Activated CD4-positive, alpha-beta T cell treated with anti-CD3 and anti-CD28 coated beads for 36 hours (primary cell): Measurements from ENCODE around the gene C19orf25. TPM values are rescaled to one million over a fixed set of nuclear protein-coding genes. Genes with fewer than 3 reads are reported as not detected.

Experiments
- ATAC-seq: fragments of 200-7000 bp; cut with Tn5 transposase; one replicate; pipeline ENCODE4 v1.10.0; 2021; ENCODE audit warnings: mild to moderate bottlenecking, moderate library complexity
- CTCF ChIA-PET: fragments of 350-600 bp; sonication (Branson Sonifier 250); formaldehyde crosslinking; loops from one replicate; lab custom pipeline; 2021; ENCODE audit warnings: antibody characterized with exemption; lab: Charles Lee
- POLR2A ChIA-PET: fragments of 350-600 bp; sonication (Branson Sonifier 250); formaldehyde crosslinking; loops from one replicate; lab custom pipeline; 2021; ENCODE audit warnings: antibody characterized with exemption, inconsistent platforms; lab: Charles Lee
- DNase-seq: peaks from one replicate; pipeline ENCODE4 v3.0.0-alpha.2; 2020
- H3K27ac Mint-ChIP-seq: one replicate; pipeline ENCODE4 v1.8.0; 2021; ENCODE audit warnings: mixed read lengths
- H3K27me3 Mint-ChIP-seq: one replicate; pipeline ENCODE4 v1.8.0; 2021; ENCODE audit warnings: mixed read lengths
- H3K36me3 Mint-ChIP-seq: one replicate; pipeline ENCODE4 v1.8.0; 2021; ENCODE audit warnings: low read depth, mixed read lengths
- H3K4me1 Mint-ChIP-seq: one replicate; pipeline ENCODE4 v1.8.0; 2021; ENCODE audit warnings: mixed read lengths
- H3K4me3 Mint-ChIP-seq: one replicate; pipeline ENCODE4 v1.8.0; 2021; ENCODE audit warnings: mild to moderate bottlenecking, moderate library complexity, mixed read lengths
- H3K9me3 Mint-ChIP-seq: one replicate; pipeline ENCODE4 v1.8.0; 2021; ENCODE audit warnings: low read depth, mixed read lengths
- intact Hi-C, 2 experiments: fragments of 100-400 bp; cut with DNase I in 1 of 2; cut with micrococcal nuclease in 1 of 2; formaldehyde crosslinking; loops; one replicate each; pipeline versions ENCODE4 v1.14.2 to v1.15.1; 2022 to 2024; cut with DNase I, micrococcal nuclease
- total RNA-seq, 2 experiments: library from RNA; stranded (reverse); gene quantifications; one replicate each; pipeline ENCODE4 v1.2.3, GENCODE V29; 2021

C19orf25 gene
- total RNA-seq, 2 experiments from 2014 or later, result 19.9 to 26.9 TPM

- Mint-ChIP-seq H3K4me3 (no peak overlapping the region), H3K4me1 (peaks cover 9% of the 10 kb centered on the region), H3K27ac (no peak overlapping the region), H3K9me3 (no peaks in the 10 kb centered on the region), H3K27me3 (peaks cover 2% of the 10 kb centered on the region), H3K36me3 (peaks cover 4% of the 10 kb centered on the region)
- ATAC-seq, result no peak
- ChIA-PET POLR2A (interaction anchor here (0.6 to 1.5 kb wide), 2 partner anchors 203 to 382 kb away, joined by 3 to 4 read pairs; partner anchors contain the start of gene CIRBP), CTCF (interaction anchor here (0.8 to 2.1 kb wide), 3 partner anchors 28 to 33 kb away, joined by 3 to 7 read pairs (median 4); no protein-coding TSS in a partner anchor)
- DNase-seq, result no peak
- intact Hi-C loops, result no loop called here
These were observed 6.6 kb downstream of the C19orf25 start for GRCh38 chr19:1472231-1473084.

- POLR2A ChIA-PET, result interaction anchor here (1.5 kb wide), 1 partner anchor 203 kb away, joined by 4 read pairs; the partner anchor contains the start of gene CIRBP
- no peak for ATAC-seq
- H3K27me3 Mint-ChIP-seq, result peaks cover 2% of the 10 kb centered on the region
These were observed 7.4 kb downstream of the C19orf25 start for GRCh38 chr19:1471515-1472160.

GRCh38 chr19:1471010-1471514 lies 8.0 kb downstream of the C19orf25 start:
- Mint-ChIP-seq H3K4me1 (peaks cover 5% of the 10 kb centered on the region), H3K4me3 (no peak overlapping the region), H3K9me3 (no peaks in the 10 kb centered on the region), H3K36me3 (no peaks in the 10 kb centered on the region), H3K27ac (no peak overlapping the region), H3K27me3 (peaks cover 3% of the 10 kb centered on the region)
- ATAC-seq, result no peak
- peak; percentile 45 for DNase-seq
- POLR2A ChIA-PET, result interaction anchor here (1.5 kb wide), 1 partner anchor 202 kb away, joined by 4 read pairs; the partner anchor contains the start of gene CIRBP
- CTCF ChIA-PET, result interaction anchor here (0.6 to 1.2 kb wide), 2 partner anchors 27 to 124 kb away, joined by 4 read pairs; no protein-coding TSS in a partner anchor
- intact Hi-C loops, result loop anchor here in 1 of 2 experiments (1.0 kb wide), 1 partner anchor 26 kb away; no protein-coding TSS in a partner anchor

More at GRCh38 chr19:1471515-1472160, 7.4 kb downstream of the C19orf25 start:
- Mint-ChIP-seq H3K4me1 (peaks cover 5% of the 10 kb centered on the region), H3K4me3 (no peak overlapping the region), H3K9me3 (no peaks in the 10 kb centered on the region), H3K36me3 (no peaks in the 10 kb centered on the region), H3K27ac (no peak overlapping the region)
- CTCF ChIA-PET, result interaction anchor here (0.6 to 1.2 kb wide), 2 partner anchors 27 to 124 kb away, joined by 4 read pairs; no protein-coding TSS in a partner anchor
- intact Hi-C loops, result loop anchor here in 1 of 2 experiments (1.0 kb wide), 1 partner anchor 26 kb away; no protein-coding TSS in a partner anchor
- DNase-seq, result peak; percentile 48

GRCh38 chr19:1470305-1471009 lies 8.6 kb downstream of the C19orf25 start:
- H3K36me3 Mint-ChIP-seq, result no peaks in the 10 kb centered on the region
- no peaks in the 10 kb centered on the region for H3K9me3 Mint-ChIP-seq
- H3K27ac Mint-ChIP-seq, result no peak overlapping the region
- peak; percentile 67 for ATAC-seq
- peaks cover 5% of the 10 kb centered on the region for H3K4me1 Mint-ChIP-seq
- CTCF ChIA-PET, result no interaction called here
- peak overlapping the region; percentile 54 for H3K4me3 Mint-ChIP-seq
- DNase-seq, result peak; percentile 83
- intact Hi-C loops, result loop anchor here in 1 of 2 experiments (1.0 kb wide), 1 partner anchor 25 kb away; no protein-coding TSS in a partner anchor
- POLR2A ChIA-PET, result interaction anchor here (1.5 kb wide), 1 partner anchor 201 kb away, joined by 4 read pairs; the partner anchor contains the start of gene CIRBP
- H3K27me3 Mint-ChIP-seq, result peaks cover 3% of the 10 kb centered on the region

GRCh38 chr19:1470055-1470304 lies 9.0 kb downstream of the C19orf25 start:
- H3K4me3 Mint-ChIP-seq, result peak overlapping the region; percentile 54
- no peak for DNase-seq
- ChIA-PET CTCF (no interaction called here), POLR2A (no interaction called here)
- intact Hi-C loops, result no loop called here
- ATAC-seq, result no peak
- H3K27ac Mint-ChIP-seq, result no peak overlapping the region
- H3K9me3 Mint-ChIP-seq, result no peaks in the 10 kb centered on the region
- H3K36me3 Mint-ChIP-seq, result no peaks in the 10 kb centered on the region
- H3K27me3 Mint-ChIP-seq, result peaks cover 3% of the 10 kb centered on the region
- H3K4me1 Mint-ChIP-seq, result peaks cover 5% of the 10 kb centered on the region

GRCh38 chr19:1469255-1470054 lies 9.6 kb downstream of the C19orf25 start:
- H3K9me3 Mint-ChIP-seq, result no peaks in the 10 kb centered on the region
- DNase-seq, result peak; percentile 57
- ChIA-PET CTCF (interaction anchor here (1.1 to 1.2 kb wide), 2 partner anchors 11 to 25 kb away, joined by 3 read pairs; no protein-coding TSS in a partner anchor), POLR2A (no interaction called here)
- peaks cover 5% of the 10 kb centered on the region for H3K4me1 Mint-ChIP-seq
- H3K4me3 Mint-ChIP-seq, result peak overlapping the region; percentile 54
- peaks cover 3% of the 10 kb centered on the region for H3K27me3 Mint-ChIP-seq
- H3K27ac Mint-ChIP-seq, result no peak overlapping the region
- intact Hi-C loops, result loop anchor here (2.0 to 5.0 kb wide), 2 partner anchors 279 to 293 kb away; no protein-coding TSS in a partner anchor
- no peaks in the 10 kb centered on the region for H3K36me3 Mint-ChIP-seq
- peak; percentile 23 for ATAC-seq

- peak; percentile 5 for ATAC-seq
- no peaks in the 10 kb centered on the region for H3K36me3 Mint-ChIP-seq
- intact Hi-C loops, result loop anchor here (2.0 to 5.0 kb wide), 2 partner anchors 280 to 293 kb away; no protein-coding TSS in a partner anchor
- H3K4me3 Mint-ChIP-seq, result no peak overlapping the region
- no peak overlapping the region for H3K27ac Mint-ChIP-seq
- H3K9me3 Mint-ChIP-seq, result no peaks in the 10 kb centered on the region
- ChIA-PET CTCF (interaction anchor here (0.6 to 1.2 kb wide), 3 partner anchors 11 to 321 kb away, joined by 3 read pairs; no protein-coding TSS in a partner anchor), POLR2A (no interaction called here)
- H3K4me1 Mint-ChIP-seq, result peaks cover 5% of the 10 kb centered on the region
- DNase-seq, result peak; percentile 68
- peaks cover 3% of the 10 kb centered on the region for H3K27me3 Mint-ChIP-seq
These were observed 10.2 kb downstream of the C19orf25 start for GRCh38 chr19:1468821-1469254.

GRCh38 chr19:1468274-1468820 lies 10.7 kb downstream of the C19orf25 start:
- Mint-ChIP-seq H3K27me3 (peaks cover 3% of the 10 kb centered on the region), H3K9me3 (no peaks in the 10 kb centered on the region), H3K27ac (no peak overlapping the region), H3K4me1 (peaks cover 5% of the 10 kb centered on the region), H3K4me3 (peak overlapping the region; percentile 21), H3K36me3 (no peaks in the 10 kb centered on the region)
- intact Hi-C loops, result loop anchor here (2.0 to 5.0 kb wide), 2 partner anchors 280 to 294 kb away; no protein-coding TSS in a partner anchor
- POLR2A ChIA-PET, result no interaction called here
- CTCF ChIA-PET, result interaction anchor here (0.6 to 3.4 kb wide), 3 partner anchors 10 to 321 kb away, joined by 3 to 17 read pairs (median 3); no protein-coding TSS in a partner anchor
- ATAC-seq (no peak), DNase-seq (no peak)

GRCh38 chr19:1467490-1468273 lies 11.3 kb downstream of the C19orf25 start:
- H3K4me1 Mint-ChIP-seq, result peaks cover 5% of the 10 kb centered on the region
- no peaks in the 10 kb centered on the region for H3K9me3 Mint-ChIP-seq
- ChIA-PET CTCF (interaction anchor here (3.4 kb wide), 1 partner anchor 23 kb away, joined by 17 read pairs; no protein-coding TSS in a partner anchor), POLR2A (interaction anchor here (1.5 kb wide), 1 partner anchor 12 kb away, joined by 6 read pairs; no protein-coding TSS in a partner anchor)
- ATAC-seq (no peak), DNase-seq (no peak)
- H3K27me3 Mint-ChIP-seq, result peaks cover 3% of the 10 kb centered on the region
- intact Hi-C loops, result loop anchor here (2.0 to 5.0 kb wide), 2 partner anchors 281 to 295 kb away; no protein-coding TSS in a partner anchor
- no peaks in the 10 kb centered on the region for H3K36me3 Mint-ChIP-seq
- H3K27ac Mint-ChIP-seq, result no peak overlapping the region
- H3K4me3 Mint-ChIP-seq, result no peak overlapping the region
